Measurements from ENCODE around the gene MSMB.

- TF ChIP-seq CTCF (IDR thresholded peaks at IDR 0.05) (no peak), SIN3A (IDR thresholded peaks at IDR 0.05; ENCODE audit: borderline replicate concordance, low read depth, low read length) (no peak), EP300 (IDR thresholded peaks at IDR 0.05; ENCODE audit: borderline replicate concordance in 1 of 2, low read depth in 1 of 2, low read length in 1 of 2) (no peak), TAF1 (IDR thresholded peaks at IDR 0.05; ENCODE audit: borderline replicate concordance, low read depth, low read length) (no peak), EZH2phosphoT487 (IDR thresholded peaks at IDR 0.05; ENCODE audit: borderline replicate concordance, low read depth) (no peak), RFX5 (IDR thresholded peaks at IDR 0.05; ENCODE audit: low read length) (no peak), REST (IDR thresholded peaks at IDR 0.05; ENCODE audit: low read depth, low read length) (no peak), NRF1 (IDR thresholded peaks at IDR 0.05; ENCODE audit: low read depth, low read length) (no peak), FOXJ3 (CRISPR knock-in tag; IDR thresholded peaks at IDR 0.05) (no peak), RCOR1 (IDR thresholded peaks at IDR 0.05; ENCODE audit: low read length) (no peak)
- TF ChIP-seq, protein P1, sequence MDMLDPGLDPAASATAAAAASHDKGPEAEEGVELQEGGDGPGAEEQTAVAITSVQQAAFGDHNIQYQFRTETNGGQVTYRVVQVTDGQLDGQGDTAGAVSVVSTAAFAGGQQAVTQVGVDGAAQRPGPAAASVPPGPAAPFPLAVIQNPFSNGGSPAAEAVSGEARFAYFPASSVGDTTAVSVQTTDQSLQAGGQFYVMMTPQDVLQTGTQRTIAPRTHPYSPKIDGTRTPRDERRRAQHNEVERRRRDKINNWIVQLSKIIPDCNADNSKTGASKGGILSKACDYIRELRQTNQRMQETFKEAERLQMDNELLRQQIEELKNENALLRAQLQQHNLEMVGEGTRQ (IDR thresholded peaks at IDR 0.05; ENCODE audit: borderline replicate concordance, low read depth, low read length), result no peak
- TF ChIP-seq, protein P2, sequence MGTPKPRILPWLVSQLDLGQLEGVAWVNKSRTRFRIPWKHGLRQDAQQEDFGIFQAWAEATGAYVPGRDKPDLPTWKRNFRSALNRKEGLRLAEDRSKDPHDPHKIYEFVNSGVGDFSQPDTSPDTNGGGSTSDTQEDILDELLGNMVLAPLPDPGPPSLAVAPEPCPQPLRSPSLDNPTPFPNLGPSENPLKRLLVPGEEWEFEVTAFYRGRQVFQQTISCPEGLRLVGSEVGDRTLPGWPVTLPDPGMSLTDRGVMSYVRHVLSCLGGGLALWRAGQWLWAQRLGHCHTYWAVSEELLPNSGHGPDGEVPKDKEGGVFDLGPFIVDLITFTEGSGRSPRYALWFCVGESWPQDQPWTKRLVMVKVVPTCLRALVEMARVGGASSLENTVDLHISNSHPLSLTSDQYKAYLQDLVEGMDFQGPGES (IDR thresholded peaks at IDR 0.05; ENCODE audit: low read depth, low read length), result no peak
- TF ChIP-seq, protein P3, sequence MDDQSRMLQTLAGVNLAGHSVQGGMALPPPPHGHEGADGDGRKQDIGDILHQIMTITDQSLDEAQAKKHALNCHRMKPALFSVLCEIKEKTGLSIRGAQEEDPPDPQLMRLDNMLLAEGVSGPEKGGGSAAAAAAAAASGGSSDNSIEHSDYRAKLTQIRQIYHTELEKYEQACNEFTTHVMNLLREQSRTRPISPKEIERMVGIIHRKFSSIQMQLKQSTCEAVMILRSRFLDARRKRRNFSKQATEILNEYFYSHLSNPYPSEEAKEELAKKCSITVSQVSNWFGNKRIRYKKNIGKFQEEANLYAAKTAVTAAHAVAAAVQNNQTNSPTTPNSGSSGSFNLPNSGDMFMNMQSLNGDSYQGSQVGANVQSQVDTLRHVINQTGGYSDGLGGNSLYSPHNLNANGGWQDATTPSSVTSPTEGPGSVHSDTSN (IDR thresholded peaks at IDR 0.05), result no peak
Measured at GRCh38 chr10:46062723-46063428, 16.8 kb upstream of the MSMB start.
